Astrocyte (in vitro differentiated cells and primary cell): ENCODE results near the gene KIF25. TPM values are rescaled to one million over a fixed set of nuclear protein-coding genes. Genes with fewer than 3 reads are reported as not detected.

Source experiments
- DNase-seq: peaks from one replicate; pipeline ENCODE4 v3.0.0-alpha.2; 2010; ENCODE audit warnings: low read depth
- FAIRE-seq: peaks from 2 replicates; lab custom pipeline; 2011; peaks lifted over from hg19 to GRCh38; lab: Jason Lieb, UNC
- H2AFZ ChIP-seq: 2 replicates; pipeline ENCODE4 v1.6.0; 2012; ENCODE audit warnings: low read depth, low read length, inconsistent platforms
- H3K27ac ChIP-seq: 2 replicates; pipeline ENCODE4 v1.5.1; 2011; ENCODE audit warnings: low read depth, low read length, inconsistent platforms
- H3K27me3 ChIP-seq: 2 replicates; pipeline ENCODE4 v1.6.0; 2011; ENCODE audit warnings: low read length, inconsistent platforms; ENCODE audit not compliant: insufficient read depth
- H3K36me3 ChIP-seq: 2 replicates; pipeline ENCODE4 v1.5.1; 2011; ENCODE audit warnings: low read length, inconsistent platforms; ENCODE audit not compliant: insufficient read depth
- H3K4me1 ChIP-seq: 2 replicates; pipeline ENCODE4 v1.5.1; 2011; ENCODE audit warnings: low read length, inconsistent platforms; ENCODE audit not compliant: insufficient read depth
- H3K4me2 ChIP-seq: 2 replicates; pipeline ENCODE4 v1.6.0; 2012; ENCODE audit warnings: low read length, inconsistent platforms
- H3K4me3 ChIP-seq: 2 replicates; pipeline ENCODE4 v1.5.1; 2011; ENCODE audit warnings: low read depth, mild to moderate bottlenecking, low read length, inconsistent platforms; ENCODE audit not compliant: insufficient read depth
- H3K79me2 ChIP-seq: 2 replicates; pipeline ENCODE4 v1.6.0; 2012; ENCODE audit warnings: mild to moderate bottlenecking, low read length, inconsistent platforms; ENCODE audit not compliant: insufficient read depth
- H3K9ac ChIP-seq: 2 replicates; pipeline ENCODE4 v1.6.0; 2012; ENCODE audit warnings: mild to moderate bottlenecking, low read length, inconsistent platforms
- H3K9me3 ChIP-seq: 2 replicates; pipeline ENCODE4 v1.5.1; 2012; ENCODE audit warnings: low read depth, mild to moderate bottlenecking, low read length, inconsistent platforms; ENCODE audit not compliant: insufficient read depth
- H4K20me1 ChIP-seq: 2 replicates; pipeline ENCODE4 v1.6.0; 2012; ENCODE audit warnings: low read length, inconsistent platforms; ENCODE audit not compliant: insufficient read depth
- H3K27ac Mint-ChIP-seq: one replicate; pipeline ENCODE4 v1.8.0; 2021; ENCODE audit warnings: mild to moderate bottlenecking, mixed read lengths; ENCODE audit not compliant: unreplicated experiment
- H3K27me3 Mint-ChIP-seq: one replicate; pipeline ENCODE4 v1.8.0; 2021; ENCODE audit warnings: low read depth, mixed read lengths; ENCODE audit not compliant: unreplicated experiment
- H3K36me3 Mint-ChIP-seq: one replicate; pipeline ENCODE4 v1.8.0; 2021; ENCODE audit warnings: low read depth, mixed read lengths; ENCODE audit not compliant: unreplicated experiment
- H3K4me1 Mint-ChIP-seq: one replicate; pipeline ENCODE4 v1.8.0; 2021; ENCODE audit warnings: low read depth, mixed read lengths; ENCODE audit not compliant: unreplicated experiment
- H3K4me3 Mint-ChIP-seq: one replicate; pipeline ENCODE4 v1.8.0; 2021; ENCODE audit warnings: mild to moderate bottlenecking, moderate library complexity, mixed read lengths; ENCODE audit not compliant: unreplicated experiment
- H3K9me3 Mint-ChIP-seq: one replicate; pipeline ENCODE4 v1.8.0; 2021; ENCODE audit warnings: mild to moderate bottlenecking, mixed read lengths; ENCODE audit not compliant: unreplicated experiment
- EZH2 ChIP-seq: IDR thresholded peaks from 2 replicates; pipeline ENCODE4 v1.6.1; 2012; ENCODE audit warnings: mild to moderate bottlenecking, low read length, inconsistent platforms; ENCODE audit not compliant: insufficient read depth
- total RNA-seq: library from RNA; stranded (reverse); gene quantifications from 2 replicates; pipeline ENCODE4 v1.2.1, GENCODE V29; 2021
- TF ChIP-seq, protein P1 (sequence below): IDR thresholded peaks from 2 replicates; pipeline ENCODE4 v1.5.1; 2011; ENCODE audit warnings: low read depth, mild to moderate bottlenecking, inconsistent platforms, low read length, moderate library complexity; ENCODE audit not compliant: insufficient read depth

Gene KIF25
- total RNA-seq, 1 donor from 2014 or later = not detected

DNA sequence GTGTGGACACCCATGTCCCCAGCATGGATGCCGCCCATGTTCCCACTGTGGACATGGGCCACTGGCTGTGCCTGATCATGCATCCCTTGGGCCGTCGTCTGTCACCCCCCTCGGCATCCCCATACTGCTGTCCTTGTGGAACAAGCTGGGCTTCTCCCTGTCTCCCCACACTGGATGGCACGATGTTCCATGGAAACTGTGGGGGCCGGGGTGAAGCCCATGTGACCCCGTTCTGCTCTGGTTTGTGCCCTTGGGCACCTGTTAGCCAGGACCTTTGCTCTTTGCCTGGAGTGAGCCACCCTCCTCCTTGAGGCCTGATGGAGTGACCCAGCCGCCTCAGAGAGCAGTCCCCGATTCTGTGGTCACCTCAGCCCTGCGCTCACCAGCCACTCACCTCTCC is 89.1 kb downstream of the KIF25 start:
- Histone ChIP-seq H3K27me3 (peaks cover 5% of the 10 kb centered on the region), H3K4me1 (no peaks in the 10 kb centered on the region), H3K36me3 (no peaks in the 10 kb centered on the region), H3K79me2 (no peaks in the 10 kb centered on the region), H3K4me2 (no peak overlapping the region), H3K27ac (no peak overlapping the region), H3K9me3 (no peaks in the 10 kb centered on the region), H2AFZ (no peak overlapping the region), H3K4me3 (no peak overlapping the region), H4K20me1 (no peaks in the 10 kb centered on the region), H3K9ac (no peak overlapping the region)
- FAIRE-seq = no peak
- peaks cover 39% of the 10 kb centered on the region for H3K27me3 Mint-ChIP-seq
- H3K4me3 Mint-ChIP-seq = no peak overlapping the region
- no peak overlapping the region for H3K27ac Mint-ChIP-seq
- H3K36me3 Mint-ChIP-seq = no peaks in the 10 kb centered on the region
- peaks cover 9% of the 10 kb centered on the region for H3K4me1 Mint-ChIP-seq
- DNase-seq = no peak
- H3K9me3 Mint-ChIP-seq = no peaks in the 10 kb centered on the region
- no peak for TF ChIP-seq EZH2
- TF ChIP-seq, protein P1, sequence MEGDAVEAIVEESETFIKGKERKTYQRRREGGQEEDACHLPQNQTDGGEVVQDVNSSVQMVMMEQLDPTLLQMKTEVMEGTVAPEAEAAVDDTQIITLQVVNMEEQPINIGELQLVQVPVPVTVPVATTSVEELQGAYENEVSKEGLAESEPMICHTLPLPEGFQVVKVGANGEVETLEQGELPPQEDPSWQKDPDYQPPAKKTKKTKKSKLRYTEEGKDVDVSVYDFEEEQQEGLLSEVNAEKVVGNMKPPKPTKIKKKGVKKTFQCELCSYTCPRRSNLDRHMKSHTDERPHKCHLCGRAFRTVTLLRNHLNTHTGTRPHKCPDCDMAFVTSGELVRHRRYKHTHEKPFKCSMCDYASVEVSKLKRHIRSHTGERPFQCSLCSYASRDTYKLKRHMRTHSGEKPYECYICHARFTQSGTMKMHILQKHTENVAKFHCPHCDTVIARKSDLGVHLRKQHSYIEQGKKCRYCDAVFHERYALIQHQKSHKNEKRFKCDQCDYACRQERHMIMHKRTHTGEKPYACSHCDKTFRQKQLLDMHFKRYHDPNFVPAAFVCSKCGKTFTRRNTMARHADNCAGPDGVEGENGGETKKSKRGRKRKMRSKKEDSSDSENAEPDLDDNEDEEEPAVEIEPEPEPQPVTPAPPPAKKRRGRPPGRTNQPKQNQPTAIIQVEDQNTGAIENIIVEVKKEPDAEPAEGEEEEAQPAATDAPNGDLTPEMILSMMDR = no peak

DNA sequence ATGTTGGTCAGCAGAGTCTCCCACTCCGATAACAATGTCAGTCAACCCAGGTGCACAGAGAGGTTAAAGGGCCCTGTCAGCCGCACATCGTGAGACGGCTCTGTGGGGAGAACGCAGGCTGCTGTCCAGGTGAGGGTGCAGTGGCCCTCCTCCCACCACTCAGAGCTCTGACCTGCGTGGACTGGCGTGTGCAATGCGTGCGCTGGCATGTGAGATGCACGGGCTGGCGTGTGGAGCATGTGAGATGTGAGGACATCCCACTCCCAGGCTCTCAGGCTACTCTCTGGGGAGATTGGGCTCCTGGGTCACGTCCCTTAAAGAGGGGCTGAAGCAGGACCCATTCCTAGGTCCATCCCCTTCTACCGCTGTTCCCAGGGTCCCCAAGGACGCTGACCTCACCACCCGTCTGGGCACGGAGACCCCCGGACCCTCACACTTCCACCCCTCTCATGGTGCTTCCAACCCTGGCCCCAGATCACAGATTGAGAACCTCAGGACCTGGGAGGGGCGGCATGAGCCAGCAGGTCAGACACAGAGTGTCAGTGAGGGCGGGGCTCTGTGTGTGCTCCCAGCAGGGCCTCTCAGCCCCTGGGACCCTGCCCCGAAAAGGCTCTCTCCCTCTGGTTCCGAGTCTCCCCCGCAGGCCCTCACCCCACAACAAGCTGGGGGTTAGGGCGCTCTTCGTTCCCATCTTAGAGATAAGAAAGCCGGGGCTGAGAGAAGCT is 90.1 kb downstream of the KIF25 start:
- Histone ChIP-seq H3K9me3 (no peaks in the 10 kb centered on the region), H3K9ac (no peak overlapping the region), H3K4me3 (no peak overlapping the region), H3K79me2 (no peaks in the 10 kb centered on the region), H2AFZ (no peak overlapping the region), H3K27ac (no peak overlapping the region), H3K4me2 (no peak overlapping the region), H4K20me1 (no peaks in the 10 kb centered on the region), H3K4me1 (no peaks in the 10 kb centered on the region), H3K36me3 (no peaks in the 10 kb centered on the region), H3K27me3 (peaks cover 5% of the 10 kb centered on the region)
- Mint-ChIP-seq H3K36me3 (no peaks in the 10 kb centered on the region), H3K4me3 (no peak overlapping the region), H3K27me3 (peaks cover 29% of the 10 kb centered on the region), H3K27ac (peak overlapping the region; percentile 85), H3K4me1 (peaks cover 6% of the 10 kb centered on the region), H3K9me3 (peaks cover 2% of the 10 kb centered on the region)
- FAIRE-seq = no peak
- TF ChIP-seq, protein P1 = no peak
- TF ChIP-seq EZH2 = no peak
- no peak for DNase-seq
